CD4-positive, alpha-beta T cell treated with Interleukin-17A for 4 hours (primary cell): ENCODE results near the gene DEFB131A.
"Not testable (repeated sequence)": the region's sequence is repeated elsewhere in the genome, so short reads cannot be mapped to it uniquely, and the experiment has no call there.

Experiments used
- DNase-seq: peaks from one replicate; pipeline ENCODE4 v3.0.0-alpha.2; 2020; ENCODE audit warnings: mixed read lengths

Gene DEFB131A, protein sequence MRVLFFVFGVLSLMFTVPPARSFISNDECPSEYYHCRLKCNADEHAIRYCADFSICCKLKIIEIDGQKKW

DNA sequence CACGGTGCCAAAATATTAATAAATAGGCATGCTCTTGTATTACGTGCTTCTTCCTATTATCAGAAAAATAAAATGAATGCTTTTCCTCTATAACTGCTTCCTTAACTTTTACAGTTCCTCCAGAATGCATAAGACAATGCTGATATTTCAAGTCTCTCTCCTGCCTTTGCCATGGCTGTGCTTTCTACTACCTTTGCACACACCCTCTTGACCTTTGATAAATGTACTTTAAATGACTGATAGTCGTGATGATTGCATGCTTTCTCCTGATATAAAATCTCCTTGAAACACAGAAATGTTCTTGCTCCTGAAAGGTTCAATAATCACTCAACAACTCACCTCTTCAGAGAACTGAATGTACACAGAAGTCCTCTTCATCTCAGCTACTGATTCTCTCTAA is at the start of gene DEFB131A:
DEFB131A (plus strand) TSS at position 301 of the 400 bp plus-strand sequence. CDS start 120 bp downstream, outside the sequence.
- not testable (repeated sequence) for DNase-seq

DNA sequence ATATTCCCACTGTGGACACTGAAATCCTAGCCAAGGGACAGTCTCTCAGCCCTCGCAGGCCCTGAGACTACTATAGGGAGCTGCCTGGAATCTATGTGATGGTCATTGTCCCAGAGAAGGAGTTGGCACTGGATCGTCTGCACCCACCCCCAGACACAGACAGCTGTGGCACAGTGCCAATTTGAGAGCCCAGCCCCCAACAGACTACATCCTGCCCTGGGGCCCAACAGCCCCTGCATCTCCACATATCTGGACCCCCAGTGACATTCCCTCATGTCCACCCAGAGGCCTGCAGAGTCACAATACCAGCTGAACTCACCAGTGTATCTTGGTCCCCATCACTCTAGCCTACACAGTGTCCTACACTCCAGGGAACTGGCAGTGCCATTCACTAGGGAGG is 38.4 kb upstream of the DEFB131A start:
- not testable (repeated sequence) for DNase-seq

DNA sequence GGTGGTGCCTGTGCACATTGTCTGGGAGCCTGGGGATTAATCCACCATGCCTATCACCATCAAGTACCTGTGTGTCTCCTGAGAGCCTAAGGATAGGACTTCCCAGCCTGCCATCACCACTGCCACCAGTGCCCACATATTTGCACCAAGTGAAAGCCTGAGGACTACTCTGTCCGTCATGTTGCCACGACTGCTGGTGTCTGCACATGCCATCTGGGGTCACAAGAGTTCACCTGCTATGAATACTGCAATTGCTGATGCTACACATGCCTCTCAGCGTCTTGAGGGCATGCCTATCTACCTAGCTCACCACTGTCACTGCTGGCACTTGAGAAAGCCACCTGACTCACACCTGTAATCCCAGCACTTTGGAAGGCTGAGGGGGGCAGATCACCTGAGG is 37.7 kb upstream of the DEFB131A start:
- not testable (repeated sequence) for DNase-seq

DNA sequence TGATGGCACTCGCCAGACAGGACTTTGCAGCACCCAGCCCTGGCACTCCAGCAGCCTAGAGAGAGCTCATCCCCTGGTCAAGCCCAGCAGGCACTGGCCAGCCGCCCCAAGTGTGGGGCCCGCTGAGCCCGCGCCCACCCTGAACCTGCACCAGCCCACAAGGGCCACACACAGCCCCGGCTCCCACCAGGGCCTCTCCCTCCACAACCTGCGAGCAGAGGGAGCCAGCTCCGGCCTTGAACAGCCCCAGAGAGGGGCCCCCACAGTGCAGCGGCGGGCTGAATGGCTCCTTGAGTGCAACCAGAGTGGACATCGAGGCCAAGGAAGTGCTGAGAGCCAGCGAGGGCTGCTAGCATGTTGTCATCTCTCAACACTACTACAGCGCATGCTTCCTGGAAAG is 34.4 kb upstream of the DEFB131A start:
- DNase-seq = no peak

DNA sequence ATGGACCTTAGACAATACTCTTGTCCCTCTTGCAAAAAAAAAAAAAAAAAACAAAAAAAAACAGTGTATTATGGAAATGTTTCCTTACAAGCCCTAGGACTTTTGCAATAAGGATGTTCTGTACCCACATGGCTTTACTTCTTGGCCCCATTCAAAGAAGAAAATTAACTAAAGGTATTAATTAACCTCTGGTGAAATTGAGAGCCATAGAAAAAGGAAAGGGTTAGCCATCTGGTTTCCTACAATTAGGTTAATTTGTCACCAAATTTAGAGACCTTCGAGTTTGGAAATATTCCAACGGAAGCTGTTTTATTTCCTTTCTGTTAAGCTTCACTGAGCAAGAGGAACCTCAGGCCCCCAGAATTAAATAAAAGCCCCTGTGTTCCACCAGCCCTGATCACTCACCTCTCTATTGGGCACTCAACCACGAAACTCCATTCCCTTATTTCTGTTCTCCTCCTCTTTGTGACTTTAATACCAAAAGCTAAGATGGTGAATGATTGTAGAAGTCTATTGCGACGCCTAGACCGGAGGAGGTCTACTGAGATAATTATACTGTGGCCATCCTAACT is 22.2 kb upstream of the DEFB131A start:
- DNase-seq = not testable (repeated sequence)

DNA sequence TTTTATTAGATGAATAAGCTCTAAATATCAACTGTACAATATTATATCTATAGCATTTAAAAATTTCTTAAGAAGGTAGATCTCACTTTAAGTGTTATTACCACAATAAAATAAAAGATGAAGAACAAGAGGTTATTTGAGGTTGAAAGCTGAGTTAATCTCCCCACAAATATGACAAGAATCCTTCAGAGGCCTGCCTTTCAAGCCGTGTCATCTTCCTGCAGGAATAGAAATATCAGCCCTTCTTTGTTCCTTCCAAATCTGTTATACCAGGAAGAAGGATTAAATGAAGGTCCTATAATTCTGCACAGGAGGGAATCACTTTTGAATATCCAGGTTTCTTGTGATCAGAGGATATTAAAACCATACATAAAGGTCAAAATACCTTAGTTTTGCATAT is 18.3 kb upstream of the DEFB131A start:
- DNase-seq = not testable (repeated sequence)

DNA sequence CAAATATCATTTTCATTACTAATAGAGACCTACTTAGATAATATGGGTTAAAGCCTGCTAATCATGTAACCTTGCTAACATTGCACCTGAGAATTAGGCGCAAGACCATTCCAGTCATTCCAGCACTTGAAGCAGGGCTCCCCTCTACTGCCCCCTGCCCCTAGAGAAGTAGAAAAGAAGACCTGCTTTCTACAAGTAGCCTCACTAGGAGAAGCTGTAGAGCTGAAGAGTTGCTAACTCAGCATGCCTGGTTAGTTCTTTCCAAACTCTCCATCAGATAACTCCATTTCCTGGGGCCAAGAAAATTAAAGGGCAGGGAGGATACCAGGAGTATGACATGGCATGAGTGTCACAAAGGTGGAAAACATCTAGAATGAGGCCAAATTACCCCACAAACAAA is 14.2 kb upstream of the DEFB131A start:
- DNase-seq = not testable (repeated sequence)

DNA sequence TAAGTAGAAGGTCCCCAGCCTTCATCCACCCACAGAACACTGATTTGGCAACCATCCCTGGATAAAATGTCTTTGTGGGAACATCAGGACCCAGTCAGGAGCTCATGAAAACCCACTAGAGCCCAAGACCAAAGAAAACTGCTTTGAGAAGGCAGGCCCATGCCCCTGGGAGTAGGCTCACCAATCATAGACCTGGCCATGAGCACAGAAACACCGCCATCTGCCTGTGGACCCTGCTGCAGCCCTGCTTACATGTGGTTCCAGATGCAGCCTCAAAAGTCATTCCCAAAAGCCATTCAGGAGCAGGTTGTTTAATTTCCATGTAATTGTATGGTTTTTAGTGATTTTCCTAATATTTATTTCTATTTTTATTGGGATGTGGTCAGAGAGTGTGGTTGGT is 10.9 kb upstream of the DEFB131A start:
- DNase-seq = not testable (repeated sequence)

DNA sequence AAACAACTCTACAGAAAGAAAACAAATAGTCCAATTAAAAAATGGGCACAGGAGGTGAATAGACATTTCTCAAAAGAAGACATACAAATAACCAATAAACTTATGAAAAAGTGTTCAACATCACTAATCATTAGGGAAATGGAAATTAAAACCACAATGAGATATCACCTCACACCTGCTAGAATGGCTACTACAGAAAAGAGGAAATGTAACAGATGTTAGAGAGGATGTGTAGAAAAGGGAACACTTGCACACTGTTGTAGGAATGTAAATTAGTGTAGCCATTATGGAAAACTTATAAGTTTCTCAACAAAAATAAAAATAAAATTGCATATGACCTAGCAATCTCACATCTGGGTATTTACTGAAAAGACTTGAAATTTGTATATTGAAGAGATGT is 7.5 kb upstream of the DEFB131A start:
- DNase-seq = not testable (repeated sequence)

DNA sequence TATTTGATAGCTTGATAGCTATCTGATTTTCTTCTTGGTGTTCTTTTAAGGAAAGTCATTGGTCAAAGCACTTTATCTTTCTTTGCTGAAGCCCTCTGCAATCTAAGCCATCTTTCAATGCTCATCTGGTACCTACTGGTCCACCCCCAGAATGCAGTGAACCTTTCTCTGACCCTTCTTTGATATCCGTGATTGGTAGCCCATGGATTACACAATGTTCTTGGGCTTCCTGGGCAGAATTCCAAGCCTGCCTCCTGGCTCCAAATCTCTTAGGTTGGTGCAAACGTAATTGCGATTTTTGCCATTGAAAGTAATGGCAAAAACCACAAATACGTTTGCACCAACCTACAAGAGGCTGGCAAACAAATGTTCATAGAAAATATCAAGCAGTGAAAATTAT is 1.9 kb upstream of the DEFB131A start:
- DNase-seq = not testable (repeated sequence)

DNA sequence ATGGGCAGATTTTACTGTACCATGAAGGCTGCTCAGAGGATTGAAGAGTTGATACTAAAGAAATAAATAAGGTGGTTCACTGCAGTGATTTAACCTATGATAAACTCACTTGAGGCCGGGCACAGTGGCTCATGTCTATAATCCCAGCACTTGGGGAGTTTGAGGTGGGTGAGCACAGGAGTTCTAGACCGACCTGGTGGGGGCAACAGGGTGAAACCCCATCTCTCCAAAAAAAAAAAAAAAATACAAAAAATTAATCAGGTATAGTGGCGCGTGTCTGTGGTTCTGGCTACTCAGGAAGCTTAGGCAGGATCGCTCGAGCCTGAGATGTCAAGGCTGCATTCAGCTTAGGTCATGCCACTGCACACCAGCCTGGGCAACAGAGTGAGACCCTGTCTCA is 467 bp downstream of the DEFB131A start:
- not testable (repeated sequence) for DNase-seq

DNA sequence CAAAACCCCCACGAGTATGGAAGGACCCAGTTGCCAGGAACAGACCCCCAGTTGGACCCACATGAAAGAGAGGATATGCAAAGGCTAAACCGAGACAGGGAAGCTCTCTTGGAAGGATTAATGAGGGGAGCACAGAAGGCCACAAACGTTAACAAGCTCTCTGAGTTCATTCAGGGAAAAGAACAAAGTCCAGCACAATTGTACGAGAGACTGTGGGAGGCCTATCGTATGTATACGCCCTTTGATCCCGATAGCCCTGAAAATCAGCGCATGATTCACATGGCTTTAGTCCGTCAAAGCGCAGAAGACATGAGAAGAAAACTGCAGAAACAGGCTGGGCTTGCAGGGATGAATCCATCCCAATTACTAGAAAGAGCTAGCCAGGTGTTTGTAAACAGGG is 8.0 kb downstream of the DEFB131A start:
- DNase-seq = not testable (repeated sequence)

DNA sequence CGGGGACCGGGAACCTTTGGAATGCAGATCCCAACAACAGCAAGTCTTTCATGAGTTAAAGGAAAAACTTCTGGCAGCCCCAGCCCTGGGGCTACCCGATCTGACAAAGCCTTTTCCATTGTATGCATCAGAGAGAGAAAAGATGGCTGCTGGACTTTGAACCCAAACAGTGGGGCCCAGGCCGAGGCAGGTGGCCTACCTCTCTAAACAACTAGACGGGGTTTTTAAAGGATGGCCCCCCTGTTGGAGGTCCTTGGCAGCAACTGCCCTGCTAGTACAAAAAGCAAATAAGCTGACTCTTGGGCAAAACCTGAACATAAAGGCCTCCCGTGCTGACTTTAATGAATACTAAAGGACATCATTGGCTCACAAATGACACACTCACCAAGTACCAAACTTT is 10.1 kb downstream of the DEFB131A start:
- DNase-seq = not testable (repeated sequence)

DNA sequence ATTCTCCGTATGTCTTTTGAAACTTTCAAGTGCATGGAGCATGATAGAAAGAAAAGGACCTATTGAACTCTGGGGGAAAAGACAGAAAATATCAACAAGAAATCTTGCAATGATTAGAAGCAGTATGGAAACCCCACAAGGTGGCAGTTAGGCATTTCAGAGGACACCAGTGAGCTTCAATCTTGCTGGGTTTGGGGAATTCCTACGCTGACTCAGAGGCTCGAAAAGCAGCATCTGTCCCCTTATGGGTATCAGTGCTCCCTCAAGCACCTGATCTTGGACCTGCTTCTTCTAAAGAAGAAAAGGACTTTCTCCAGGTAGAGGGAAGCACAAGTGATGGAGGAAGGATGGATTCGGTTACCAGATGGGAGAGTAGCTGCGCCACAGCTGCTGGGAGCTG is 10.8 kb downstream of the DEFB131A start:
- not testable (repeated sequence) for DNase-seq

DNA sequence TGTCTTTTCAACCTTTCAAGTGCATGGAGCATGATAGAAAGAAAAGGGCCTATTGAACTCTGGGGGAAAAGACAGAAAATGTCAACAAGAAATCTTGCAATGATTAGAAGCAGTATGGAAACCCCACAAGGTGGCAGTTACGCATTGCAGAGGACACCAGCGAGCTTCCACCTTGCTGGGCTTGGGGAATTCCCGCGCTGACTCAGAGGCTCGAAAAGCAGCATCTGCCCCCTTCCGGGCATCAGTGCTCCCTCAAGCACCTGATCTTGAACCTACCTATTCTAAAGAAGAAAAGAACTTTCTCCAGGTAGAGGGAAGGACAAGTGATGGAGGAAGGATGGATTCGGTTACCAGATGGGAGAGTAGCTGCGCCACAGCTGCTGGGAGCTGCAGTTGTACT is 35.3 kb downstream of the DEFB131A start:
- DNase-seq = not testable (repeated sequence)

DNA sequence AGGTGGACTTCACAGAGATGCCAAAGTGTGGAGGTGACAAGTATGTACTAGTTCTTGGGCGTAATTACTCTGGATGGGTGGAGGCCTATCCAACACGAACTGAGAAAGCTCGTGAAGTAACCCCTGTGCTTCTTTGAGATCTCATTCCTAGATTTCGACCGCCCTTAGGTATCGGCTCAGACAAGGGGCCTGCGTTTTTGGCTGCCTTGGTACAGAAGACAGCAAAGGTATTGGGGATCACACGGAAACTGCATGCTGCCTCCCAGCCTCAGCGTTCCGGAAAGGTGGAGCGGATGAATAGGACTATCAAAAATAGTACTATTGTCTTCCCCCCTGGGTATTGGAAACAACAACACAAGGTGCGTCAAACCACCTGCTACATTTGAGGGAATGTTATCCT is 35.9 kb downstream of the DEFB131A start:
- DNase-seq = not testable (repeated sequence)

DNA sequence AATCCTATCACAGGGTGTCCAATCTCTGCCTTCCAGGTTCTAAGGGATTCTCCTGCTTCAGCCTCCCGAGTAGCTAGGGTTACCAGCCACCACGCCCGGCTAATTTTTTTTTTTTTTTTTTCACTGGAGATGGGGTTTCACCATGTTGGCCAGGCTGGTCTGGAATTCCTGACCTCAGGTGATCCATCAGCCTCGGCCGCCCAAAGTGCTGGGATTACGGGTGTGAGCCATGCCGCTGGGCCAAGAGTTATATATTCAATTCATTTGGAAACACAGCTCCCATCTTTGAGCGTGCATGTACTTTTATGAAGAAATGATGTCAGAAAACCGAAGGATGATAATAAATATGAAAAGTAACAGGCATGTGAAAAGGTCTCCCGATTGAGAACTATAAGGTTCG is 38.7 kb downstream of the DEFB131A start:
- DNase-seq = not testable (repeated sequence)

DNA sequence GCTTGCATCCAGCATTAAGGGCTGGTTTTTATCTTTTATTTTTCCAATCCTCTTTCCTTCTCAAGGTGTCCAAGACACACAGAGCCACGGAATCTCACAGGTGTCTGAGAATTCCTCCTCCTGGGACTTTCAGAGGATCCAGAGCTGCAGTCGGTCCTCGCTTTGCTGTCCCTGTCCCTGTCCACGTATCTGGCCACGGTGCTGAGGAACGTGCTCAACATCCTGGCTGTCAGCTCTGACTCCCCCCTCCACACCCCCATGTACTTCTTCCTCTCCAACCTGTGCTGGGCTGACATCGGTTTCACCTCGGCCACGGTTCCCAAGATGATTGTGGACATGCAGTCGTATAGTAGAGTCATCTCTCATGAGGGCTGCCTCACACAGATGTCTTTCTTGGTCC is 39.5 kb downstream of the DEFB131A start:
- not testable (repeated sequence) for DNase-seq

DNA sequence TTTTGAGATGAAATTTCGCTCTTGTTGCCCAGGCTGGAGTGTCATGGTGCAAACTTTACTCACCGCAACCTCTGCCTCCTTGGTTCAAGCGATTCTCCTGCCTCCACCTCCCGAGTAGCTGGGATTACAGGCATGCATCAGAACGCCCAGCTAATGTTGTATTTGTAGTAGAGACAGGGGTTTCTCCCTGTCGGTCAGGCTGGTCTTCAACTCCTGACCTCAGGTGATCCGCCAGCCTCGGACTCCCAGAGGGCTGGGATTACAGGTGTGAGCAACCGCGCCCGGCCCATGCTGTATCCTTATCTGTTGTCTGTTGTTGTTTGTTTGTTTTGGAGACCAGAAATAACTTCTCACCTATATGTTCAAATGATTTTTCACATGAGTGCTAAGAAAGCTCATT is 42.7 kb downstream of the DEFB131A start:
- DNase-seq = not testable (repeated sequence)

DNA sequence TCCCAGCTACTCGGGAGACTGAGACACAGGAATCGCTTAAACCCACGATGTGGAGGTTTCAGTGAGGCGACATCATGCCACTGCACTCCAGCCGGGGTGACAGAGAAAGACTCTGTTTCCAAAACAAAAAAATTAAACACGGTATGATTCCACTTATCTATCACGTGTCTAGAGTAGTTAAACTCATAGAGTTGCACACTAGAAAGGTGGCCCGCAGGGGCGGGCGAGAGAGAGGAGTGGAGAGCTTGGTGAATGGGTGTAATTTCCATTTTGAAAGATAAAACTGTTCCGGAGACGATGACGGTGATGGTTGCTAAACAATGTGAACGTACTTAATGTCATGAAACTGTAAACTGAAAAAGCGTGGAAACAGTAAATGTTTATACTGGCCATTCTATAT is 44.6 kb downstream of the DEFB131A start:
- DNase-seq = not testable (repeated sequence)

DNA sequence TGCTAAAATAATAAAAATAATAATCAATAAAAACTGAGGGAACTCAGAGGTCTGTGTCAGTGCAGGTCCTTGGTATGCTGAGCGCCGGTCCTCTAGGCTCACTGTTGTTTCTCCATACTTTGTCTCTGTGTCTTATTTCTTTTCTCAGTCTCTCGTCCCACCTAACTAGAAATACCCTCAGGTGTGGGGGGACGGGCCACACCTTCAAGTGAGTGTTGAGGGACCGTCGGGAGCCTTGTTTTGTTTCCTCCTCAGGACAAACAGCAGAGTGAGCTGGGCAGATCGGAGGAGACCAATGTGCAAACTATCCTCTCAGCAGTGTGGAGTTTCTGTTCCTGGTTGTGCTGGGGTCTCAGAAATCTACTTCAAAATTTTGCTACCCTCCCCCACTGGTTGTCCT is 46.3 kb downstream of the DEFB131A start:
- not testable (repeated sequence) for DNase-seq

DNA sequence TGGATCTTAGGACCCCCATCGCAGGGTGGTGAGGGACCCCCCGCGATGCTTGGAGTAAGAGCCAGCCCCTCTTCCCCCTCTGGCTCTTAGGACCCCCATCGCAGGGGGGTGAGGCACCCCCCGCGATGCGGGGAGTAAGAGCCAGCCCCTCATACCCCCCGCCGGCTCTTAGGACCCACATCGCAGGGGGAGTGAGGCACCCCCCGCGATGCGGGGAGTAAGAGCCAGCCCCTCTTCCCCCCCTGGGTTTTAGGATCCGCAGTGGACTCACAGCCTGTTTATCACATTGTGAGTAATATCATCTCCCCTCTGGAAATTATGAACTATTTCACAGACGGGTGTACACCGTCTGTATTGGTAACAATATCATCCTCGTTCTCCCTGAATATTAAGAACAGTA is 46.8 kb downstream of the DEFB131A start:
- DNase-seq = not testable (repeated sequence)

DNA sequence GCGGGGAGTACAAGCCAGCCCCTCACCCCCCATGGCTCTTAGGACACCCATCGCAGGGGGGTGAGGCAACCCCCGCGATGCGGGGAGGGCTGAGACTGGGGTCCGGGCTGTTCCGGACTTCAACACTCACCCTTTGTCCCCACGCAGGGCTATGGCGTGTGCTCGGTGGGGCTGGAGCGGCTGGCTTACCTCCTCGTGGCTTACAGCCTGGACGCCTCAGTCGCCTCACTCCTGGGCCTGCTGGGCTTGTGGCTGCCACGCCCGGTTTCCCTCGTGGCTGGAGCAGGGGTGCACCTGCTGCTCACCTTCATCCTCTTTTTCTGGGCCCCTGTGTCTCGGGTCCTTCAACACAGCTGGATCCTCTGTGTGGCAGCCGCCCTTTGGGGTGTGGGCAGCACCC is 49.4 kb downstream of the DEFB131A start:
- not testable (repeated sequence) for DNase-seq

DNA sequence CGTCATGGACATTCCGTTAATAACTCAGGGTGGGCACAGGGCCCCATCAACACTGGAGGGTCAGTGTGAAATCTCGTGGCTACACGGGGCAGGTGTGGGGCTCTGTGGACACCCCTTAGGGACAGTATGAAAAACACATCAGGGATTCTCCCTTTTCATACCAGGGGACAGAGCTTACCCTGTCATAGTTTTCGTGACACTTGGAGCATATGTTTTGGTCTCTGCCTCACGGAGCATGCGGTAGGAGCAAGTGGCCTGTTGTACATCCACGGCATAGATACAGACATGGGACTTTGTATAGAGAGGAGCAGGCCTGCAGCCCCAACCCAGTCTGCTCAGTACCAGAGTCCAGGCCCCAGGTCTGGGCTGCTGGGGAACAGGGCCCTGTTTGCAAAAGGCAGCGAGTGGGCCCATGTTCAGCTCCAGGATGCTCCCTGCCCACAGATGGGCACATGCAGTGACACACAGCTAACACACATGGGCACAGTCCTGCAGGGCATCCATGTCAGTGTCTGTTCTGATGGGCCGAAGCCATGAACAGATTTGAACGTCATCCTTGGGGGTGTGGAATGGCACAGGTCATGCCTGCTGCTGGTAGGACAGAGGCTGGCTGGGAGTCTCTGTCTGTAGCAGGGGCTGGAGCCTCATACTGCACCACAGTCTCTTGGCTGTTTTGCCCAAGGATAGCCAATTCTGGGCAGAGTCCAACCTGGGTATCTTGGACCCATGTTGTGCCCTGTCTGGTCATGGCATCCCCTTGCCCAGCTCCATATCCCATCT is 50.2 kb downstream of the DEFB131A start:
- not testable (repeated sequence) for DNase-seq
